HG02763 (cell line): ENCODE data around the gene DCTN5.

Experiments used
- ATAC-seq: cut with Tn5 transposase; IDR thresholded peaks from one replicate; pipeline ENCODE4 v1.9.1; 2021; ENCODE audit warnings: mild to moderate bottlenecking, moderate library complexity; ENCODE audit not compliant: unreplicated experiment

Gene DCTN5

DNA sequence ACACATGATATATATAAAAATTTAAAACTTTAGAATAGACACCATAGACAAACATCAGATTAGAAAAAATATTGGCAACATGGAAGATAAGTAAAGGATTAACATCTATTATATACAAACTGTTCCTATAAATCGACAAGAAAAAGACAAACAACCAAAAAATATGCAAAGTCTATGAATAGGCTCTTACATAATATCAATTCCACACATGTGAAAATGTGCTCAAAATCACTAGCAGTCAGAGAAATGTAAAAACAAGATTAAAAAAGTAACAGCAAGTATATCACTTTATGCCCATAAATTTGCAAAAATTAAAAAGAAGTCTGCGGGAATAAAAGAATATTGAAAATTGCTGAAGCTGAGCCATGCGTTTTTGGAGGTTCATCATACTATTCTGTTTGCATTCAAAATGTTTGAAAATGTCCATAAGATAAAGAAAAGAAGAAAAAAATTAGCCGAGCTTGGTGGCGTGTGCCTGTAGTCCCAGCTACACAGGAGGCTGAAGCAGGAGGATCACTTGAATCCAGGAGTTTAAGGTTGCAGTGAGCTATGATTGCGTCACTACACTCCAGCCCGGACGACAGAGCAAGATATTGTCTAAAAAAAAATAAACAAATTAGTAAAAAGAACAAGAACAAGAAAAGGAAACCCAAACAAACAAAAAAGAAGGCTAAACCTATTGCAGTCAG lies 83.0 kb downstream of the DCTN5 start:
- ATAC-seq = no peak

DNA sequence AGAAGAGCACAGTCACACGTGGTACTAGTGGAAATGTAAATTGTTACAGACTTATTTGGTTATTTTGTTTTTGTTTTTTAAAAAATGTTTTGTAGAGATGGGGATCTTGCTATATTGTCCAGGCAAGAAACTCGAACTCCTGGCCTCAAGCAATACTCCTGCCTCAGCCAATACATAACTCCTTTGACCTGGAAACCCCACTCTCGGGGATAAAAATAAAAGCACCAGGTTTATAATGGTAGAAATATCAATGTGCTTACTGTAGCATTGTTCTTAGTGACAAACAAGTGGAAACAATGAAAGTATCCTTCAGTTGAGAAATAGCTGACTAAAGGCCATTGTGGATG lies 83.5 kb downstream of the DCTN5 start:
- no peak for ATAC-seq

DNA sequence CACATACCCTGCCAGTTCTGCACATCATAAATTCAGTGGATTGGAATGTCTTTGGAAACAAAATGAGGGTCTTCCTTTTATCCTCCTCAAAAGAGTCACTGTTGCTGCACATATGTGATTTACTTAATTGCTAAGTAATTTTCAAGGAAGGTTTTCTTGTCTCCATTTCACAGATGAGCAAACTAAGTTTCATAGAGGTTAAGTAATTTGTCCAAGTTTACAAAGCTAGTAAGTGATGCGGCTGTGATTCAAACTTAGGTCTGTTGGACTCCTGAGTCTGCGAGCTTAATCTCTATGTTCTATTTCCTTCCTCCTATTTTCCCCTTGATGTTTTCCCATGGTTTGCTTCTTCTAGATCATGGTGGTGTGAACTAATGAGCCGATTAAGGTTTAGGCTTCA lies 85.4 kb downstream of the DCTN5 start:
- ATAC-seq = no peak
